ENCODE measurements around the gene KAZN.

Gene KAZN

DNA sequence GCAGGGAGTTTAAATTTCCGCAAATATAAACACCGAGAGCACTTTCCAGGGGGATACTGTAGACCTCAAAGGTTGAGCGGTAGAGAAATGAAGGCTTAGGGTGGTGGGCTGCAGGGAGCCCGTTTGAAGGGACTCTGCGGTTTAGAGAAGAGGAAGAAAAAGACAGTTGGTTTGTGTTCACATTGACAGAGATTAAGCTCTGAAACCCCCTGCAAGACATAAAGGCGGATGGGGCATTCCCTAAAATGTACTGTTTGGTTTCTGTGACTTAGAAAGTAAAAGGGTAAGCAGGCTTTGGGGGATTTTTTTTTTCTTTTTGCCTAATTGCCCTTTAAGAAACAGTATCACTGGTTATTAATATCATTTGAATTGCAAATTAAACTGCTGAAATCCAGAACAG, 1.3 kb downstream of the KAZN start:
- Histone ChIP-seq H3K4me1 (ENCODE audit: control insufficient read depth in 2 of 2, insufficient read depth in 2 of 2, low read length in 2 of 2) (peaks cover 0 to 2% of the 10 kb centered on the region in 2 donors), H3K27ac (ENCODE audit: low read depth in 2 of 2, low read length in 2 of 2) (no peak overlapping the region), H3K4me3 (ENCODE audit: low read length in 2 of 2) (peak overlapping the region; percentile 39 to 54), H3K9me3 (ENCODE audit: control insufficient read depth in 2 of 2, low read length in 2 of 2) (no peaks in the 10 kb centered on the region), H3K27me3 (ENCODE audit: control insufficient read depth in 2 of 2, insufficient read depth in 2 of 2, low read length in 2 of 2) (peaks cover 14 to 15% of the 10 kb centered on the region in 2 donors), H3K9ac (ENCODE audit: low read depth in 1 of 2, low read length in 2 of 2) (no peak overlapping the region), H3K36me3 (ENCODE audit: control insufficient read depth in 2 of 2, insufficient read depth in 2 of 2, low read length in 2 of 2) (no peaks in the 10 kb centered on the region)

DNA sequence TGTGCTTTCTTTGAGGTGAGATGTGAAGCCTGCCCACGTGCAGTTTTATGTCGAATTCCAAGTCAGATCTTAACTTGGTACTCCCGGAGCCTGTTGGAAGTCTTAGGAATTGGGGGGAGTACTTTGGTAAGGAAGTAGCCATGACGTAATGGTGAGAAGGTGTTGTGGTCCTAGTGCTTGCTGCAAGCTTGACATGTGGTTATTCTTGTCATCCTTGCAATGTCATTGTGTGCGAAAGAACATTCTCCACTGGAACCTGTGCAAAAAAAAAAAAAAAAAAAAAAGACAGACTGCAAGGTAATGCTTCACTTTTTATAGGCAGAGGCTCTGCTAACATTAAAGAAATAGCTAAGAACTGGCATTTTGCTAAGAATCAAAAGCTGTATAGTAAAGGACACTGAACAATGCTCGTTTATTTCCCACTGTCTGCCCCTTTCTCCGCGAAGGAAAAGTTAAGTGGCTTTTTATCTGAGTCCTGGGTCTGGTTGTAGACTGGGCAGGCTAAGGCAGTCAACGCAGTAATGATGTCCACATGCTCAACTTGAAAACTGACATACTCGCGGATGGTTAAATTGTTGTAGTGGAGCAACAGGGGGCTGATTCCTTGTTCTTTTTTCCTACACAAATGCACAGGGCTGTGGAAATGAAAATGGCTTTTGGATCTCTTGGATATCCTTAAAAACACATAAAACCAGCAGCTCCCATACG, 2.1 kb downstream of the KAZN start:
- Histone ChIP-seq H3K4me3 (ENCODE audit: low read length in 2 of 2) (no peak overlapping the region), H3K9ac (ENCODE audit: low read depth in 1 of 2, low read length in 2 of 2) (no peak overlapping the region), H3K27ac (ENCODE audit: low read depth in 2 of 2, low read length in 2 of 2) (no peak overlapping the region), H3K27me3 (ENCODE audit: control insufficient read depth in 2 of 2, insufficient read depth in 2 of 2, low read length in 2 of 2) (peaks cover 14 to 15% of the 10 kb centered on the region in 2 donors), H3K4me1 (ENCODE audit: control insufficient read depth in 2 of 2, insufficient read depth in 2 of 2, low read length in 2 of 2) (peaks cover 0 to 2% of the 10 kb centered on the region in 2 donors), H3K36me3 (ENCODE audit: control insufficient read depth in 2 of 2, insufficient read depth in 2 of 2, low read length in 2 of 2) (no peaks in the 10 kb centered on the region), H3K9me3 (ENCODE audit: control insufficient read depth in 2 of 2, low read length in 2 of 2) (no peaks in the 10 kb centered on the region)

DNA sequence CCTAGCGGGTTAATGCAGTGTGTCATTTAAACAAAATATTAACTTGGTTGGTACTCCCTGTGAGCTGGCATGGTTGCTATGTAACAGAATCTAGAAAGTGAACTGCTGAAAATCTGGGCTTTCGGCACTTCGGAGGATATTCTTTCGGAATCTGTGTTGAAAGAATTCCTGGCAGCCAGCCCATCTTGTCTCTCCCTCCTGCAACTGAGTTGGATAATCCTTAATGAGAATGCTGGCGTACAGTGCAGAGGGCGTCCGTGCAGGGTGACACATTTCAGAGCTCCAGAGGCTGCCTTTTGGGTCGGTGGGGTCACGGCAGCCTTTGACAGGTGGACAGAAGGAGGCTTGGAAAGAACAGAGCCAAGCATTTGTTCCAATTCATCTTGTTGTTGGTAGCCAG, 3.7 kb downstream of the KAZN start:
- Histone ChIP-seq H3K27me3 (ENCODE audit: control insufficient read depth in 2 of 2, insufficient read depth in 2 of 2, low read length in 2 of 2) (peaks cover 14 to 15% of the 10 kb centered on the region in 2 donors), H3K9ac (ENCODE audit: low read depth in 1 of 2, low read length in 2 of 2) (no peak overlapping the region)

DNA sequence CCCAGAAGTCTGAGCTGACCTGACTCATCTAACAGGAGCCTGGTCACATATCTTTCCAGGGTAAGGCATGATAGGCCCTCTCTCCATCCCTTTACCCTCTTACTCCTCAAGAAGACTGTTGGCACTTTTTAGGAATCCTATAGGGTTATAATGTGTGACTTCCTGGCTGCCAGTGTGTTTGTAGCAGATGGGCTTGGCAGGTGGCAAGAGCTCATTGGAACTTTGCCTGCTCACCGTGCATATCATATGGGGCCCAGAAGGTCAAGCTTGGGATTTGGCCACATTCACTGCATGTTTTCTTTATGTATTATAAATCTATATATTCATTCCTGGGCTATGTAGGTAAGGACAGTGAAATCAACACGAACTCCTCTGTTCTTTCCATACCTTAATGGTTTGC, 5.2 kb downstream of the KAZN start:
- no peak overlapping the region for H3K9ac ChIP-seq (ENCODE audit: low read depth in 1 of 2, low read length in 2 of 2)
- no peak overlapping the region for H3K27ac ChIP-seq (ENCODE audit: low read depth in 2 of 2, low read length in 2 of 2)
- peaks cover 9 to 14% of the 10 kb centered on the region in 2 donors for H3K27me3 ChIP-seq (ENCODE audit: control insufficient read depth in 2 of 2, insufficient read depth in 2 of 2, low read length in 2 of 2)
- no peaks in the 10 kb centered on the region for H3K9me3 ChIP-seq (ENCODE audit: control insufficient read depth in 2 of 2, low read length in 2 of 2)
- H3K36me3 ChIP-seq (ENCODE audit: control insufficient read depth in 2 of 2, insufficient read depth in 2 of 2, low read length in 2 of 2), result no peaks in the 10 kb centered on the region
- H3K4me3 ChIP-seq (ENCODE audit: low read length in 2 of 2), result no peak overlapping the region
- H3K4me1 ChIP-seq (ENCODE audit: control insufficient read depth in 2 of 2, insufficient read depth in 2 of 2, low read length in 2 of 2), result peaks cover 0 to 2% of the 10 kb centered on the region in 2 donors

More for the DNA sequence above, 3.7 kb downstream of the KAZN start:
- H3K4me3 ChIP-seq (ENCODE audit: low read length in 2 of 2), result no peak overlapping the region
- H3K36me3 ChIP-seq (ENCODE audit: control insufficient read depth in 2 of 2, insufficient read depth in 2 of 2, low read length in 2 of 2), result no peaks in the 10 kb centered on the region
- no peaks in the 10 kb centered on the region for H3K9me3 ChIP-seq (ENCODE audit: control insufficient read depth in 2 of 2, low read length in 2 of 2)
- H3K27ac ChIP-seq (ENCODE audit: low read depth in 2 of 2, low read length in 2 of 2), result no peak overlapping the region
- H3K4me1 ChIP-seq (ENCODE audit: control insufficient read depth in 2 of 2, insufficient read depth in 2 of 2, low read length in 2 of 2), result peaks cover 0 to 2% of the 10 kb centered on the region in 2 donors

DNA sequence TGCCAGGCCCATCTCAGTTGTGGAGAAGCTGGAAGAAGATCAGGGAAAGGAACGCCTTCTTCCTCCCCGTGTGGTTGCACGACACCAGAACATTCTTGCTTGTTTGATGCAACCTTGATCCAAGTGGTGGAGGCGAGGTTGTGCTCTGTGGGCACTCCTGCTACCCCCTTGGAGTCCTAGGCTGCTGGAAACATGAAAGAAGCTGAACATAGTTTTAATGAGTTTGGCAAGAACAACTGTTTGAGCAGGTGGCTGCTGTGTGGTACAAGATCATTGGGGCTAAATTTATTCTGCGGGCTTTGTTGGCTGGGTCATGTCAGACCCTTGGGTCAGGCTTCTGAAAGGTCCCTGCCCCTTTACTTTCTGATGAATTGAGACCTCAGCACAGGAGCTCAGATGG, 5.9 kb downstream of the KAZN start:
- no peak overlapping the region for H3K4me3 ChIP-seq (ENCODE audit: low read length in 2 of 2)
- no peaks in the 10 kb centered on the region for H3K4me1 ChIP-seq (ENCODE audit: control insufficient read depth in 2 of 2, insufficient read depth in 2 of 2, low read length in 2 of 2)
- H3K27ac ChIP-seq (ENCODE audit: low read depth in 2 of 2, low read length in 2 of 2), result no peak overlapping the region
- H3K9me3 ChIP-seq (ENCODE audit: control insufficient read depth in 2 of 2, low read length in 2 of 2), result no peaks in the 10 kb centered on the region
- H3K27me3 ChIP-seq (ENCODE audit: control insufficient read depth in 2 of 2, insufficient read depth in 2 of 2, low read length in 2 of 2), result peaks cover 7 to 9% of the 10 kb centered on the region in 2 donors
- no peak overlapping the region for H3K9ac ChIP-seq (ENCODE audit: low read depth in 1 of 2, low read length in 2 of 2)
- no peaks in the 10 kb centered on the region for H3K36me3 ChIP-seq (ENCODE audit: control insufficient read depth in 2 of 2, insufficient read depth in 2 of 2, low read length in 2 of 2)

DNA sequence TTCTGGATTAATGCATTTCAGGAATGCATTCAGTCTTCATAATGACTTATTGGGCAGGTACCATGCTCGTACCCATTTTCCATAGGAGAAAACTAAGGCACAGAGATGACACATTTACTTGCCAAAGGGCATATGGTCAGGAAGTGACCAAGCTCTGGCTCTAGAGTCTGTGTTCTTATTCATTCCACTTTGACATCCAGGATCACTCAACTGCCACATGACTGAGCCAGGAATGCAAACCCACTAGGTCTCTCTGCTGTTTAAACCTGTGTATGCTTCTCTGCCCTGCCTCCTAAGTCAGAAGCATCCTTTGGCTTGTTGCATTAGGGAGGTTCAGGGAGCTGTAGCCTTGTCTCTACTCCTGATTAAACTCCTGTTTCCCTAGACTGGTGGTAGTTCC, 7.5 kb downstream of the KAZN start:
- Histone ChIP-seq H3K9ac (ENCODE audit: low read depth in 1 of 2, low read length in 2 of 2) (no peak overlapping the region), H3K27me3 (ENCODE audit: control insufficient read depth in 2 of 2, insufficient read depth in 2 of 2, low read length in 2 of 2) (no peaks in the 10 kb centered on the region), H3K27ac (ENCODE audit: low read depth in 2 of 2, low read length in 2 of 2) (no peak overlapping the region), H3K4me1 (ENCODE audit: control insufficient read depth in 2 of 2, insufficient read depth in 2 of 2, low read length in 2 of 2) (no peaks in the 10 kb centered on the region), H3K4me3 (ENCODE audit: low read length in 2 of 2) (no peak overlapping the region), H3K36me3 (ENCODE audit: control insufficient read depth in 2 of 2, insufficient read depth in 2 of 2, low read length in 2 of 2) (no peaks in the 10 kb centered on the region), H3K9me3 (ENCODE audit: control insufficient read depth in 2 of 2, low read length in 2 of 2) (no peaks in the 10 kb centered on the region)

DNA sequence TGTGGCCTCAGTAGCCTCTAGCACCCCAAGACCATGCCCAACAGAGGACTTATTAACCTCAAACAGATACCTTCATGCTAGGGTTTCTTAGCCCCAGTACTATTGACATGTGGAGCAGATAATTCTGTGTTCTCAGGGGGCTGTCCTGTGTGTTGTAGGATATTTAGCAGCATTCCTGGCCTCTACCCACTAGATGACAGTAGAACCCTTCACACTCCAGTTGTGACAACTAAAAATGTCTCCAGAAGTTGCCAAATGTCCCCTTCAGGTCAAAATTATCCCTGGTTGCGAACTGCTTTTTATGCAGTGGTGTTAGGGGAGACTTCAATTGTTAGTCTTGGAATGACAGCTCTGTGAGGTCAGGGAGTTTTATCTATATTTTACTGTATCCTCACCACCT, 8.1 kb downstream of the KAZN start:
- no peaks in the 10 kb centered on the region for H3K9me3 ChIP-seq (ENCODE audit: control insufficient read depth in 2 of 2, low read length in 2 of 2)
- H3K4me3 ChIP-seq (ENCODE audit: low read length in 2 of 2), result no peak overlapping the region
- H3K36me3 ChIP-seq (ENCODE audit: control insufficient read depth in 2 of 2, insufficient read depth in 2 of 2, low read length in 2 of 2), result no peaks in the 10 kb centered on the region
- no peak overlapping the region for H3K27ac ChIP-seq (ENCODE audit: low read depth in 2 of 2, low read length in 2 of 2)
- no peaks in the 10 kb centered on the region for H3K27me3 ChIP-seq (ENCODE audit: control insufficient read depth in 2 of 2, insufficient read depth in 2 of 2, low read length in 2 of 2)
- H3K9ac ChIP-seq (ENCODE audit: low read depth in 1 of 2, low read length in 2 of 2), result no peak overlapping the region
- no peaks in the 10 kb centered on the region for H3K4me1 ChIP-seq (ENCODE audit: control insufficient read depth in 2 of 2, insufficient read depth in 2 of 2, low read length in 2 of 2)

DNA sequence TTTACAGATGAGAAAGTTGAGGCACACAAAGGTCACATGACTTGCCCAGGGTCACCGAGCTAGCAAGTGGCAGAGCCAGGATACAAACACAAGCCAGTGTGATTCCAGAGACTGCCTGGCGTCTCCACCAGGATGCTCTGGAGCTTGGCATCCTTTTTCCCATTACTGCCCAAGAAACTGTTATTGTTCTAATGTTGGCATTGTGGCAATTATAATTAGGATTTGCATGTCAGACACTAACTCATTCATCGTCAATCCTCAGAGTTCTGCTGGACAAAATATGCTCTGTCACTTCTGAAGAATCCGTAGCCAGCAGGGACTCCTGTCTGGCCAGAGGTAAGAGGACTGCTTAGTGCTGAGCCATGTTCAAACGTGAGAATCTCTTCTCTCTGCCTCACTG, 8.8 kb downstream of the KAZN start:
- Histone ChIP-seq H3K9ac (ENCODE audit: low read depth in 1 of 2, low read length in 2 of 2) (no peak overlapping the region), H3K9me3 (ENCODE audit: control insufficient read depth in 2 of 2, low read length in 2 of 2) (no peaks in the 10 kb centered on the region), H3K4me1 (ENCODE audit: control insufficient read depth in 2 of 2, insufficient read depth in 2 of 2, low read length in 2 of 2) (no peaks in the 10 kb centered on the region), H3K27me3 (ENCODE audit: control insufficient read depth in 2 of 2, insufficient read depth in 2 of 2, low read length in 2 of 2) (no peaks in the 10 kb centered on the region), H3K27ac (ENCODE audit: low read depth in 2 of 2, low read length in 2 of 2) (no peak overlapping the region), H3K4me3 (ENCODE audit: low read length in 2 of 2) (no peak overlapping the region), H3K36me3 (ENCODE audit: control insufficient read depth in 2 of 2, insufficient read depth in 2 of 2, low read length in 2 of 2) (no peaks in the 10 kb centered on the region)

DNA sequence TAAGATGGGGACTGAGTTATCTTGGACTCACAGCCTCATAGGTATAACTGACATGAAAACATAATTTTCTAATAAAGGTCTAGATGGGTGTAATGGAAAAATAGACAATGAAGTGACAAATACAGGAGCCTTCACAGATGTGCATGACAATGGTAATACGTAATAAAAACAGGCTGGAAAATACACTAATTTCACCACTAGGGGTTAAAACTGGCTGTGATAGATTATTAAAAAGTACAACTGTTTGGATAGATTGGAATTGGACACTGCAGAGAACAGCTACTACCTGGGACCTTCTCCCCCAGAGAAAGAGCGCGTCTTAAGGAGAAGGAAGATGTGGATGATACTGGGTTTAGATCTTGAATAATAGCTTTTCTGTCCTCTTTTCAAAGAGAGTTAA, 9.8 kb downstream of the KAZN start:
- H3K9me3 ChIP-seq (ENCODE audit: control insufficient read depth in 2 of 2, low read length in 2 of 2), result no peaks in the 10 kb centered on the region
- no peaks in the 10 kb centered on the region for H3K27me3 ChIP-seq (ENCODE audit: control insufficient read depth in 2 of 2, insufficient read depth in 2 of 2, low read length in 2 of 2)
- H3K9ac ChIP-seq (ENCODE audit: low read depth in 1 of 2, low read length in 2 of 2), result no peak overlapping the region
- H3K27ac ChIP-seq (ENCODE audit: low read depth in 2 of 2, low read length in 2 of 2), result no peak overlapping the region
- H3K4me3 ChIP-seq (ENCODE audit: low read length in 2 of 2), result no peak overlapping the region
- no peaks in the 10 kb centered on the region for H3K36me3 ChIP-seq (ENCODE audit: control insufficient read depth in 2 of 2, insufficient read depth in 2 of 2, low read length in 2 of 2)
- H3K4me1 ChIP-seq (ENCODE audit: control insufficient read depth in 2 of 2, insufficient read depth in 2 of 2, low read length in 2 of 2), result no peaks in the 10 kb centered on the region

DNA sequence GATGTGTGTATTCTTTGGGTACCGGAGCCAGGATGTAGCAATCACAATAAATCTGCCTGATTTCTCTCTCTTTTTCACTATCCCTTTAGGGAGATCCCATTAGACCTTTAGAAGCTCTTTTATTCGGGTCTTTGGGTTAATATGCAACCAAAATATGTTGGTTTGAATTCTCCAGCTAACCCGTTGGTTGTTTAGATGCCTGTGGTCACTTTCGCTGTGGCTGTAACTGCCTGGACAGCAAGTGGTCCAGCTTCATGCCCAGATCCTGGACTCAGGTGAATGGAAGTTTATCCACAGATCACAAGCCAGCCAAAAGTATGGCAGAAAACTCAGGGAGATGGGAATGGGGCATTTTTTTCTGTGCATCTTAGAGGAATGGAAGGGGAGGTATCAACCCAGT, 12.3 kb downstream of the KAZN start:
- Histone ChIP-seq H3K9ac (ENCODE audit: low read depth in 1 of 2, low read length in 2 of 2) (no peak overlapping the region), H3K27me3 (ENCODE audit: control insufficient read depth in 2 of 2, insufficient read depth in 2 of 2, low read length in 2 of 2) (no peaks in the 10 kb centered on the region), H3K4me3 (ENCODE audit: low read length in 2 of 2) (no peak overlapping the region), H3K27ac (ENCODE audit: low read depth in 2 of 2, low read length in 2 of 2) (no peak overlapping the region), H3K9me3 (ENCODE audit: control insufficient read depth in 2 of 2, low read length in 2 of 2) (no peaks in the 10 kb centered on the region), H3K36me3 (ENCODE audit: control insufficient read depth in 2 of 2, insufficient read depth in 2 of 2, low read length in 2 of 2) (no peaks in the 10 kb centered on the region), H3K4me1 (ENCODE audit: control insufficient read depth in 2 of 2, insufficient read depth in 2 of 2, low read length in 2 of 2) (no peaks in the 10 kb centered on the region)
